Spleen (tissue), 11 donors: ENCODE data around the gene PLK4. TPM values are rescaled to one million over a fixed set of nuclear protein-coding genes. Genes with fewer than 3 reads are reported as not detected.

Experiments used
- DNase-seq: peaks from one replicate; pipeline ENCODE4 v3.0.0-alpha.2; 2020
- H3K27ac ChIP-seq, 8 donors: fragments of 200-600 bp; sonication (generic) in 7 of 8; 1 replicate in 4 of 8; 2 replicates in 4 of 8; pipeline versions ENCODE4 v1.5.0 to v1.8.0; 2016 to 2021; ENCODE audit warnings: inconsistent platforms in 4 of 8, mild to moderate bottlenecking in 4 of 8, moderate library complexity in 1 of 8
- H3K27me3 ChIP-seq, 7 donors: fragments of 200-600 bp; sonication (generic) in 6 of 7; replicated peaks in 1 of 7; 1 replicate in 4 of 7; 2 replicates in 3 of 7; pipeline versions ENCODE4 v1.5.0 to v1.8.0; 2016 to 2021; ENCODE audit warnings: inconsistent platforms in 3 of 7, mild to moderate bottlenecking in 1 of 7
- H3K36me3 ChIP-seq, 6 donors: fragments of 200-600 bp; sonication (generic) in 5 of 6; 1 replicate in 4 of 6; 2 replicates in 2 of 6; pipeline versions ENCODE4 v1.5.0 to v1.8.0; 2016 to 2021; ENCODE audit warnings: inconsistent platforms in 2 of 6
- H3K4me1 ChIP-seq, 6 donors: fragments of 200-600 bp; sonication (generic) in 5 of 6; 1 replicate in 3 of 6; 2 replicates in 3 of 6; pipeline versions ENCODE4 v1.5.0 to v1.8.0; 2016 to 2021; ENCODE audit warnings: inconsistent platforms in 3 of 6
- H3K4me3 ChIP-seq, 8 donors: fragments of 200-600 bp; sonication (generic) in 7 of 8; 1 replicate in 4 of 8; 2 replicates in 4 of 8; pipeline versions ENCODE4 v1.5.0 to v1.8.0; 2016 to 2021; ENCODE audit warnings: inconsistent platforms in 4 of 8, mild to moderate bottlenecking in 4 of 8, moderate library complexity in 2 of 8
- H3K9me3 ChIP-seq, 8 donors: fragments of 200-600 bp; sonication (generic) in 7 of 8; 1 replicate in 4 of 8; 2 replicates in 4 of 8; pipeline versions ENCODE4 v1.5.0 to v1.8.0; 2016 to 2021; ENCODE audit warnings: inconsistent platforms in 4 of 8
- POLR2A ChIP-seq, 3 donors: fragments of 450-650 bp; IDR thresholded peaks; one replicate each; pipeline ENCODE4 v1.5.1; 2017; ENCODE audit warnings: antibody characterized with exemption in 3 of 3, mild to moderate bottlenecking in 1 of 3
- POLR2AphosphoS5 ChIP-seq, 3 donors: sonication (generic); formaldehyde crosslinking; IDR thresholded peaks; one replicate each; pipeline ENCODE4 v1.5.1; 2017; ENCODE audit warnings: antibody characterized with exemption in 3 of 3
- WGBS, 5 donors: extraction: QIAGEN DNeasy Blood & Tissue Kit in 3 of 5; methylation state at CpG; one replicate each; pipeline versions ENCODE4 v1.1.5 to v1.1.7; 2013 to 2018; 5-methylcytosine and 5-hydroxymethylcytosine counted together
- intact Hi-C: fragments of 100-400 bp; cut with DNase I; formaldehyde crosslinking; loops from one replicate; pipeline ENCODE4 v1.15.0; 2023; ENCODE audit warnings: low total_unique reads
- polyA plus RNA-seq, 3 donors: library from polyadenylated mRNA; stranded (reverse); fragments of 200-250 nt; gene quantifications; one replicate each; pipeline ENCODE4 v1.2.1, GENCODE V29; 2013
- total RNA-seq, 7 donors: library from RNA; depleted of rRNA in 3 of 7; stranded (reverse); fragments of >200 nt in 3 of 7; fragmentation: NEBNext Ultra II Directional in 4 of 7; extraction: Animal tissue kit (Norgen Biotek cat#: 25700) in 4 of 7; gene quantifications; one replicate each; pipeline versions ENCODE4 v1.1.0 to v1.2.1, GENCODE V29; 2016 to 2021
- TF ChIP-seq, protein P1 (sequence below), 11 experiments: fragments of 200-600 bp in 7 of 11; fragments of 450-650 bp in 4 of 11; sonication (generic) in 4 of 11; IDR thresholded peaks in 8 of 11; conservative IDR thresholded peaks in 3 of 11; 1 replicate in 7 of 11; 2 replicates in 4 of 11; pipeline versions ENCODE4 v1.4.0 to v1.8.0; 2016 to 2021; ENCODE audit warnings: antibody characterized with exemption in 11 of 11, inconsistent platforms in 4 of 11, mild to moderate bottlenecking in 1 of 11
- donor health status: healthy with polysubstance abuse.
- donor health status: DM: no; HTN: no; CAD: no; lungs with moderate emphysema.
- donor health status: DM: no; HTN: no; CAD: no.
- donor health status: Bipolar disorder and iron deficiency.
- donor health status: healthy.
- donor health status: DM: no; HTN: no; CAD: no.
- donor health status: DM: yes; HTN: yes; CAD: no.

The PLK4 gene
- total and polyA plus RNA-seq, 10 donors = 1.9 to 10.4 (median 4.4) TPM

- Histone ChIP-seq H3K27ac (no peak overlapping the region), H3K9me3 (peaks cover under 1 to 39% (median 37%) of the 10 kb centered on the region in 8 donors), H3K4me3 (no peak overlapping the region), H3K4me1 (no peaks in the 10 kb centered on the region), H3K27me3 (no peaks in the 10 kb centered on the region), H3K36me3 (peaks cover 0 to 22% (median 0%) of the 10 kb centered on the region in 6 donors)
- WGBS, 5 donors = 90 to 97% (median 94%) methylated on average over 4 to 5 of the region's 5 CpGs
- DNase-seq = no peak
- intact Hi-C loops = no loop called here
- no peak for TF ChIP-seq POLR2A (IDR thresholded peaks at IDR 0.05)
- no peak for TF ChIP-seq POLR2AphosphoS5 (IDR thresholded peaks at IDR 0.05)
- TF ChIP-seq, protein P1, sequence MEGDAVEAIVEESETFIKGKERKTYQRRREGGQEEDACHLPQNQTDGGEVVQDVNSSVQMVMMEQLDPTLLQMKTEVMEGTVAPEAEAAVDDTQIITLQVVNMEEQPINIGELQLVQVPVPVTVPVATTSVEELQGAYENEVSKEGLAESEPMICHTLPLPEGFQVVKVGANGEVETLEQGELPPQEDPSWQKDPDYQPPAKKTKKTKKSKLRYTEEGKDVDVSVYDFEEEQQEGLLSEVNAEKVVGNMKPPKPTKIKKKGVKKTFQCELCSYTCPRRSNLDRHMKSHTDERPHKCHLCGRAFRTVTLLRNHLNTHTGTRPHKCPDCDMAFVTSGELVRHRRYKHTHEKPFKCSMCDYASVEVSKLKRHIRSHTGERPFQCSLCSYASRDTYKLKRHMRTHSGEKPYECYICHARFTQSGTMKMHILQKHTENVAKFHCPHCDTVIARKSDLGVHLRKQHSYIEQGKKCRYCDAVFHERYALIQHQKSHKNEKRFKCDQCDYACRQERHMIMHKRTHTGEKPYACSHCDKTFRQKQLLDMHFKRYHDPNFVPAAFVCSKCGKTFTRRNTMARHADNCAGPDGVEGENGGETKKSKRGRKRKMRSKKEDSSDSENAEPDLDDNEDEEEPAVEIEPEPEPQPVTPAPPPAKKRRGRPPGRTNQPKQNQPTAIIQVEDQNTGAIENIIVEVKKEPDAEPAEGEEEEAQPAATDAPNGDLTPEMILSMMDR (IDR thresholded peaks at IDR 0.05 in 8 of 11, conservative IDR thresholded peaks at IDR 0.05 in 3 of 11) = no peak
Measured at GRCh38 chr4:127844601-127845116, 36.0 kb upstream of the PLK4 start.

- TF ChIP-seq, protein P1 (IDR thresholded peaks at IDR 0.05 in 8 of 11, conservative IDR thresholded peaks at IDR 0.05 in 3 of 11) = no peak
- no peak for TF ChIP-seq POLR2A (IDR thresholded peaks at IDR 0.05)
- no peak for TF ChIP-seq POLR2AphosphoS5 (IDR thresholded peaks at IDR 0.05)
- no peak for DNase-seq
- Histone ChIP-seq H3K27me3 (no peaks in the 10 kb centered on the region), H3K9me3 (peaks cover 5 to 53% (median 51%) of the 10 kb centered on the region in 8 donors), H3K4me3 (no peak overlapping the region), H3K36me3 (peaks cover 0 to 22% (median 0%) of the 10 kb centered on the region in 6 donors), H3K4me1 (no peaks in the 10 kb centered on the region), H3K27ac (no peak overlapping the region)
- intact Hi-C loops = no loop called here
Measured at GRCh38 chr4:127846061-127846460, 34.6 kb upstream of the PLK4 start.

DNA sequence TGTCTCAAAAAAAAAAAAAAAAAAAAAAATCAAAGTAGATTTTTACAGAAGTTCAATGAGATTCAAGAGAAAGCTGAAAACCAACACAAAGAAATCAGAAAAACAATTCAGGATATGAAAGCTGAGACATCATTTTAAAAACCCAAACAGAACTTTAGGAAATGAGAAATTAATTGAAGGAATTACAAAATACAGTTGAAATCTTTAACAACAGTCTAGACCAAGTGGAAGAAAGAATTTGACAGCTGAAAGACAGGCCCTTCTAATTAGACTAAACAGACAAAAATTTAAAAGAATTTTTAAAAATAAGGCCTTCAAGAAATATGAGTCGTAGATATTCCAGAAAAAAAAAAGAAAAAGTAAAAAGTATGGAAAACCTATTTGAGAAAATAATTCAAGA, 33.9 kb upstream of the PLK4 start:
- Histone ChIP-seq H3K9me3 (peaks cover 5 to 60% (median 58%) of the 10 kb centered on the region in 8 donors), H3K4me1 (no peaks in the 10 kb centered on the region), H3K27me3 (no peaks in the 10 kb centered on the region), H3K36me3 (peaks cover 0 to 22% (median 0%) of the 10 kb centered on the region in 6 donors), H3K27ac (no peak overlapping the region), H3K4me3 (no peak overlapping the region)
- TF ChIP-seq POLR2AphosphoS5 (IDR thresholded peaks at IDR 0.05) = no peak
- TF ChIP-seq, protein P1 (IDR thresholded peaks at IDR 0.05 in 8 of 11, conservative IDR thresholded peaks at IDR 0.05 in 3 of 11) = no peak
- no peak for TF ChIP-seq POLR2A (IDR thresholded peaks at IDR 0.05)
- WGBS, 5 donors = 91 to 97% (median 94%) methylated on average over 1 of the region's 1 CpG
- DNase-seq = no peak
- intact Hi-C loops = no loop called here

DNA sequence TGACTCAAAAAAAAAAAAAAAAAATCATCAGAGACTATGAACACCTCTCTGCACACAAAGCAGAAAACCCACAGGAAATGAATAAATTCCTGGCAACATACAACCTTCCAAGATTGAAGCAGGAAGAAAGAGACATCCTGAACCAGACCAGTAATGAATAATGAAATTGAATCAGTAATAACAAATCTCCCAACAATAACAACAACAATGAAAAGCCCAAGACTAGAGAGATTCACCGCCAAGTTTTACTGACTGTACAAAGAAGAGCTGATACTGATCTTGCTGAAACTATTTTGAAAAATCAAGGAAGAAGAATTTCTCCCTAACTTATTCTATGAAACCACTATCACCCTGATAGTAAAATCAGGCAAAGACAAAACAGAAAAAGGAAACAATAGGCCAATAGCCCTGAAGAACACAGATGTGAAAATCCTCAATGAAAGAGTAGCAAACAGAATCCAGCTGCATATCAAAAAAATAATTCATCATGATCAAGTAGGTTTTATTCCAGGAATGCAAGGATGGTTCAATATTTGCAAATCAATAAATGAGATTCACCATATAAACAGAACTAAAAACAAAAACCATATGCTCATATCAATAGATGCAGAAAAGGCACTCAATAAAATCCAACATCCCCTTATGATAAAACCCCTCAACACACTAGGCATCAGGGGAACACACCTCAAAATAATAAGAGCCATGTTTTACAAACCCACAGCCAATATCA, 31.0 kb upstream of the PLK4 start:
- intact Hi-C loops = no loop called here
- Histone ChIP-seq H3K4me3 (no peak overlapping the region), H3K36me3 (peaks cover 0 to 8% (median 0%) of the 10 kb centered on the region in 6 donors), H3K27me3 (no peaks in the 10 kb centered on the region), H3K27ac (no peak overlapping the region), H3K9me3 (peaks cover 5 to 88% (median 87%) of the 10 kb centered on the region in 8 donors), H3K4me1 (no peaks in the 10 kb centered on the region)
- 83 to 100% (median 95%) methylated on average over 1 of the region's 1 CpG for WGBS, 5 donors
- no peak for DNase-seq
- TF ChIP-seq POLR2AphosphoS5 (IDR thresholded peaks at IDR 0.05) = no peak
- TF ChIP-seq POLR2A (IDR thresholded peaks at IDR 0.05) = no peak
- TF ChIP-seq, protein P1 (IDR thresholded peaks at IDR 0.05 in 8 of 11, conservative IDR thresholded peaks at IDR 0.05 in 3 of 11) = no peak
